Skeletal muscle satellite cell (primary cell): ENCODE measurements around the gene DHX40.
"Not testable (repeated sequence)": the region's sequence is repeated elsewhere in the genome, so short reads cannot be mapped to it uniquely, and the experiment has no call there.

Source experiments
- H3K27me3 ChIP-seq: 2 replicates; pipeline ENCODE4 v1.7.0; 2013; ENCODE audit warnings: low read length; ENCODE audit not compliant: control insufficient read depth, insufficient read depth
- H3K36me3 ChIP-seq: 2 replicates; pipeline ENCODE4 v1.7.0; 2013; ENCODE audit warnings: mild to moderate bottlenecking, control low read depth, low read length; ENCODE audit not compliant: insufficient read depth
- H3K4me1 ChIP-seq: 2 replicates; pipeline ENCODE4 v1.7.0; 2013; ENCODE audit warnings: low read length; ENCODE audit not compliant: control insufficient read depth, insufficient read depth
- H3K4me2 ChIP-seq: 2 replicates; pipeline ENCODE4 v1.7.0; 2013; ENCODE audit warnings: mild to moderate bottlenecking, low read length
- H3K4me3 ChIP-seq: 2 replicates; pipeline ENCODE4 v1.7.0; 2013; ENCODE audit warnings: low read length
- H3K9ac ChIP-seq: 2 replicates; pipeline ENCODE4 v1.7.0; 2013; ENCODE audit warnings: mild to moderate bottlenecking, low read depth, low read length, moderate library complexity
- H3K9me3 ChIP-seq: replicated peaks from 2 replicates; pipeline ENCODE4 v1.7.0; 2013; ENCODE audit warnings: mild to moderate bottlenecking, control low read depth, low read length

DHX40 gene

DNA sequence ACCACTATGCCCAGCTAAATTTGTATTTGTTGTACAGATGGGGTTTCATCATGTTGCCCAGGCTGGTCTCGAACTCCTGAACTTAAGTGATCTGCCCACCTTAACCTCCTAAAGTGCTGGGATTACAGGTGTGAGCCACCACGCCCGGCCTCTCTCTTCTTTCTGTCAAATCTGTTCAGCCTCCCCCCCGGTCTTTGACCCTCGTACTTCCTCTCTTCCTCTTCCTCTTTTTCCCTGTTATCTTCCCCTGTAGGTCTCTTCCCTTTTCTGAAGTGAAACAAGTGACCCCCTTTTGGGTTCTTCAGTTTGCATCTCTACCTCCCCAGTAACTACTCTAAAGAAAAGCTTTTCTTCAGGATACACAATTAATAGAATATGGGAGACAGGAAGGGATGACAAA is 31.7 kb upstream of the DHX40 start:
- peaks cover 25% of the 10 kb centered on the region for H3K27me3 ChIP-seq
- H3K4me2 ChIP-seq, result no peak overlapping the region
- H3K36me3 ChIP-seq, result no peaks in the 10 kb centered on the region
- no peaks in the 10 kb centered on the region for H3K9me3 ChIP-seq
- H3K4me1 ChIP-seq, result no peaks in the 10 kb centered on the region
- H3K4me3 ChIP-seq, result no peak overlapping the region
- H3K9ac ChIP-seq, result no peak overlapping the region

DNA sequence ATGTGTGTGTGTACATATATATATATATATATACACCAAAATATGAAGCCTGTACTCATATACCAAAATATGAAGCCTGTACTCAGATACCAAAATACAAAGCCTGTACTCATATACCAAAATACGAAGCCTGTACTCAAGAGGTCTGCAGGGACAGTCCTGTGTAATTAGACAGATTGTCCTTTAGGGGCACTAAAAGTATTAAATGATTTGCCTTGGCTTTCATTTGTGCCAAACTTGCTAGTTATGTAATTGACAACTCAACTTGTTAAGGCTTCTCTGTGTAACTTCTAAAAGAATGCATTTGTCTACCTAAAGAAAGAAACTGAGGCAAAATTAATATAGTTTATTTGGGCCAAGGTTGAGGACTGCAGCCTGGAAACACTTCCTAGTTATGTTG is 30.8 kb upstream of the DHX40 start:
- Histone ChIP-seq H3K9me3 (no peaks in the 10 kb centered on the region), H3K27me3 (peaks cover 24% of the 10 kb centered on the region), H3K9ac (no peak overlapping the region), H3K4me1 (no peaks in the 10 kb centered on the region), H3K4me2 (no peak overlapping the region), H3K36me3 (no peaks in the 10 kb centered on the region), H3K4me3 (no peak overlapping the region)

DNA sequence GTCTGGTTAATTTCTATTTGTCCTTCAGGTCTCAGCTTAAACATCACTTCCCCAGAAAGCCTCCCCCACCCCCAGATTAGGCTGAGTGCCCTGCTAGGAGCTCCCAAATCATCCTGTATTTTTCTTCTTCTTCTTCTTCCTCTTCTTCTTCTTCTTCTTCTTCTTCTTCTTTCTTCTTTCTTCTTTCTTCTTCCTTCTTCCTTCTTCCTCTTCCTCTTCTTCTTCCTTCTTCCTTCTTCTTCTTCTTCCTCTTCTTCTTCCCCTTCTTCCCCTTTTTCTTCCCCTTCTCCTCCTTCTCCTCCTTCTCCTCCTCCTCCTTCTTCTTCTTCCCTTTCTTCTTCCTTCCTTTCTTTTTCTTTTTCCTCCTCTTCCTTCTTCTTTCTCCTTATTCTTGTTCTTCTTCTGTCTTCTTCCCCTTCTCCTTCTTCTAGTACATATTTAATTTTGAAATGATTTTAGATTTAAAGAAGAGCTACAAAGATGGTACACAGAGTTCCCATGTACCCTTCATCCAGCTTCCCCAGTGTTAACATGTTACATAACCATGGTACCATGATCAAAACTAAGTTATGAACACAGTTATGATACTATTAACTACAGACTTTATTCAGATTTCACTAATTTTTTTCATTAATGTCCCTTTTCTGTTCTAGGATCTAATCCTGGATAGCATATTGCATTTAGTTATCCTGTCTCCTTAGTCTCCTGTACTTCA is 27.1 kb upstream of the DHX40 start:
- peaks cover 39% of the 10 kb centered on the region for H3K27me3 ChIP-seq

DNA sequence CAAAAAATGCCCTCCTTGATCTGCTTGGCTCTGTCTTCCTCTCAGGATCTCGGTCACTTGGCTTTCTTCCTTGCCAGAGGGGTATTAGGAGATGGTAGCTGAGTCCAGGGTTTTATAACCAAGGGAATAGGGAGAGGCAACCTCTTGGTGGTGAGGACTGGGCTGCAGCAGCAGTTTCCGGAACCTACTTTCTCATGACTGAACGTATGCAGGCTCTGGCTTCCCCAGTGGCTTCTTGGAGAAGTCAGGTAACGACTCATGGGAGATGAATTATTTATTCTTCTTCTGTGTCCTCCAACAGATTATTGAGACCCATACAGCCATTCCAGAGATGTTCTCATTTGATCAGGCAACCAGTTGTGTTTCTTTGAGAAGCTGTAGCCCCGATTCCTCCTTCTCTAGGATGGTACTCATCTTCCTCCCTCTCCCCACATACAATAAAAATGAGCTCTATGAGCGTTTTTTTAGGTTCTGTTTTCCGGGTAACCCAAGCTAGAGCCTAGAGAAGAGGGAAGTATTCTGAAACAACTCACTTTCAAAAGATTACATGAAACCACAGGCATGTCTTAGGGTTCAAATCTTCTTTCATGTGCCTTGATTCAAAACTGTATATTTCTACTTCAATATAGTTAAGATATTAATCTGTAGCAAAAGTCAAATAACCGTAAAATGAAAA is 22.3 kb upstream of the DHX40 start:
- no peak overlapping the region for H3K9ac ChIP-seq
- no peaks in the 10 kb centered on the region for H3K4me1 ChIP-seq
- no peaks in the 10 kb centered on the region for H3K36me3 ChIP-seq
- H3K9me3 ChIP-seq, result no peaks in the 10 kb centered on the region
- peaks cover 32% of the 10 kb centered on the region for H3K27me3 ChIP-seq
- no peak overlapping the region for H3K4me2 ChIP-seq
- H3K4me3 ChIP-seq, result no peak overlapping the region

More for the DNA sequence above, 27.1 kb upstream of the DHX40 start:
- no peak overlapping the region for H3K4me2 ChIP-seq
- no peak overlapping the region for H3K9ac ChIP-seq
- H3K4me1 ChIP-seq, result no peaks in the 10 kb centered on the region
- no peaks in the 10 kb centered on the region for H3K36me3 ChIP-seq
- no peak overlapping the region for H3K4me3 ChIP-seq
- H3K9me3 ChIP-seq, result no peaks in the 10 kb centered on the region

DNA sequence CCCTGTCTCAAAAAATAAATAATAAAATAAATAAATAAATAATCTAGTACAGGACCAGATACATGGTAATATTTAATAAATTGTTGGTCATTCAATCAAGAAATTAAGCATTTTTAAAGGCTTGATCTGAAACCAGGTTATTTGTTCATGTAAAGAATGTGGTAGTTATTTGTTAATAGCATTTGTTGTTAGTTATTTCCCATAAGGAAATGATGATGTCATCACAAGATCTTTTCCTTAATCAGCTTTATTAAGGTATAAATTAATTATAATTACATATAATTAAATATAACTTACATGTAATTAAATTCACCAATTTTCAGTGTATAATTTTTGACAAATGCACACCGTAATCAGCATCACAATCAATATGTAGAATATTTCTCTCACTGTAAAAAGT is 19.5 kb upstream of the DHX40 start:
- H3K4me2 ChIP-seq, result no peak overlapping the region
- no peak overlapping the region for H3K4me3 ChIP-seq
- H3K9me3 ChIP-seq, result no peaks in the 10 kb centered on the region
- H3K9ac ChIP-seq, result no peak overlapping the region
- H3K27me3 ChIP-seq, result peaks cover 29% of the 10 kb centered on the region
- H3K4me1 ChIP-seq, result no peaks in the 10 kb centered on the region
- no peaks in the 10 kb centered on the region for H3K36me3 ChIP-seq

DNA sequence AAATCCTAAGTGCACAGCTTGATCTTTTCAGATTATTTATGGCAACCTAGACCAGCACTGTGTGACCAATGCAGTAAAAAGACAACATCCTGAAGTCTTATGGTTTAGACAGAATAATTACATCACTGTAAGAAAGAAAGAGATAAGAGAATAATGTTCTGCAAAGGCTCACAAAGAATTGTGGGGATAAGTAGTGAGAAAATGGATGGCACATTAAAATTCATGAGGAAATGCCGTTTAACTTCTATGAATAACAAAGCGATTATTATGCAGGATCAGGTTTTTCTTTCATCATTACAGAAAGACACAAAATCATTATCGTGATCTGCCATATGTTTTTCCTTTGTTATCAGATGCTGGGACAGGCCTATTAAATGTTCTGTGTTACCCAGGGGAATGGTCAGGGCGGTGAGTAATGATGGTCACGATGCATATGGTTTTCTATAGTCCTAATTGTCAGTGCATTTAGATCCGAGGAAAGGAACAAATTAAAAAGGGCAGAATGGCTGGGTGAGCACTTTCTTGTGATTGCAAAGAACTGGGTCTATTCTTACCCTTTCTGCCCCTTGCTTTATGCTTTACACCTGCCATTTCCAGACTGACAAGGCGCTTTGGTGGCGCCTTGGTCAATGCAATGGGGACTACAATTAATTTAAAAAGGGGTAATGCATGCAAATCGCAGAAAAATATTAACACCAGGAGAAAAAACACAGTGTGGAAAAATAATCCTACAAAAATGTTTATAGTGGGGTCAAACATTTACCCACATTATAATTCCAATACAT is 18.1 kb upstream of the DHX40 start:
- H3K9ac ChIP-seq, result no peak overlapping the region
- no peaks in the 10 kb centered on the region for H3K36me3 ChIP-seq
- H3K27me3 ChIP-seq, result peaks cover 15% of the 10 kb centered on the region
- no peaks in the 10 kb centered on the region for H3K9me3 ChIP-seq
- H3K4me2 ChIP-seq, result no peak overlapping the region
- no peaks in the 10 kb centered on the region for H3K4me1 ChIP-seq
- H3K4me3 ChIP-seq, result no peak overlapping the region

DNA sequence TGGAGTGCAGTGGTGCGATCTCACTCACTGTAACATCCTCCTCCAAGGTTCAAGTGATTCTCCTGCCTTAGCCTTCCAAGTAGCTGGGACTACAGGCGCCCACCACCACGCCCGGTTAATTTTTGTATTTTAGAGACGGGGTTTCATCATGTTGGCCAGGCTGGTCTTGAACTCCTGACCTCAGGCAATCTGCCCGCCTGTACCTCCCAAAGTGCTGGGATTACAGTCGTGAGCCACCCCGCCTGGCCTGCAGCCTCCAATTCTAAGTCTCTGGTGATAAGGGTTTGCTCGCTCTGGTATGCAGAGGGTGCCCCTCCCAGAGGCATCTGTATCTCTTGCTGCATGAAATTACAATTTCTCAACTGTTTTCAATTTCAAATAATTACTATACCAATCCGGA is 16.4 kb upstream of the DHX40 start:
- H3K4me1 ChIP-seq, H3K9me3 ChIP-seq, H3K36me3 ChIP-seq: not testable (repeated sequence)

DNA sequence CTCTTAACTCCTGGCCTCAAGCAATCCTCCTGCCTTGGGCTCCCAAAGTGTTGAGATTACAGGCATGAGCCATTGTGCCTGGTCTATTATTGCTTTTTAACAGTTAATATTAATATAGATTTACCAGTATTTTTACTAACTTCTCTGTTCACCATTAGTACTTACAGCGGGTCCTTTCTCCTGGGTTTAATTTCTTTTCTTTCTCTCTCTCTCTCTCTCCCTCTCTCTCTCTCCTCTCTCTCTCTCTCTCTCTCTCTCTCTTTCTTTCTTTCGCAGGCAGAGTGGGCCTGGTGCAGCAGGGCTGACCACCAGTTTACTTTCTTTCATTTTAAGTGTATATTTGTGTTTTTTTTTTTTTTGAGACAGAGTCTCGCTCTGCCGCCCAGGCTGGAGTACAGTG is 14.7 kb upstream of the DHX40 start:
- no peak overlapping the region for H3K4me2 ChIP-seq
- peaks cover 10% of the 10 kb centered on the region for H3K27me3 ChIP-seq
- H3K9me3 ChIP-seq, result no peaks in the 10 kb centered on the region

More for the DNA sequence above, 16.4 kb upstream of the DHX40 start:
- H3K27me3 ChIP-seq, H3K4me3 ChIP-seq, H3K9ac ChIP-seq, H3K4me2 ChIP-seq: not testable (repeated sequence)

DNA sequence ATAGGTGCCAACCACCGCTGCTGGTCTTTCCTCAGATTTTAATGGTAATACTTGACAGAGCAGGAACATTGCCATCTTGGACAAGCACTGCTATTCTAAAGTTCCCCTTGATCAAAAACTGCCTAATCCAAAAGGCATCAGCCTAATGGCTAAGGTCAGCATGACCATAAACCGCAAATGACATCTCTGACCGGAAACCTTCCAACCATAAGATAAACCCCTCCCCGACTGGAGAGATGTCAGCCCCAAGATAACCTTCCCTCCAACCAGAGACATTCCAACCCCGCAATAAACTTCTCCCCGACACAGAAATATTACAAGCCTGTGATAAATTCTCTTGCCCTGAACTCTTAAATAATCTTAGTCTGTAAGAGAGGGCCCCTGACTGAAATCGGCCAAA is 7.4 kb upstream of the DHX40 start:
- H3K4me3 ChIP-seq, result no peak overlapping the region
- H3K9ac ChIP-seq, result no peak overlapping the region
- H3K9me3 ChIP-seq, result no peaks in the 10 kb centered on the region
- peaks cover 12% of the 10 kb centered on the region for H3K27me3 ChIP-seq
- no peak overlapping the region for H3K4me2 ChIP-seq
- H3K36me3 ChIP-seq, result no peaks in the 10 kb centered on the region
- no peaks in the 10 kb centered on the region for H3K4me1 ChIP-seq

More for the DNA sequence above, 14.7 kb upstream of the DHX40 start:
- Histone ChIP-seq H3K36me3 (no peaks in the 10 kb centered on the region), H3K4me3 (no peak overlapping the region), H3K4me1 (no peaks in the 10 kb centered on the region), H3K9ac (no peak overlapping the region)

DNA sequence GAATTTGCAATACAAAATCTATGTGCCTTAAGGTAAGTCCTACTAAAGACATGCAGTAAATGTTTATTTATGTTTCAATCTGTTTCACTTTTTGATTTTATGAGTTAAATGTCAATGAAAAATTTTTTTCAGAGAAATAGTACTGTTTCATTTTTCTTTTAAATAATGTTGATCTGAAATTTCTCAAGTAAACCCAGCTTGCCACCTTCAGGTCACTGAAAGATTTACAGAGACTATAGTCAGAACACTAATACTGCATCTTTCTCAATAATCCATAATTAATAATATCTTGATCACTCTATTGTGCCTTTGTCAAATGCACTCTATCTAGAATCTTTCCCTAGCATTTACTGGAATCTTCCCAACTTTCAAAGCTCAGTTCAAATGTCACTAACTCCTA is 6.5 kb upstream of the DHX40 start:
- H3K4me2 ChIP-seq, result no peak overlapping the region
- peaks cover 12% of the 10 kb centered on the region for H3K27me3 ChIP-seq
- no peaks in the 10 kb centered on the region for H3K4me1 ChIP-seq
- no peak overlapping the region for H3K4me3 ChIP-seq
- H3K36me3 ChIP-seq, result no peaks in the 10 kb centered on the region
- no peak overlapping the region for H3K9ac ChIP-seq
- no peaks in the 10 kb centered on the region for H3K9me3 ChIP-seq

DNA sequence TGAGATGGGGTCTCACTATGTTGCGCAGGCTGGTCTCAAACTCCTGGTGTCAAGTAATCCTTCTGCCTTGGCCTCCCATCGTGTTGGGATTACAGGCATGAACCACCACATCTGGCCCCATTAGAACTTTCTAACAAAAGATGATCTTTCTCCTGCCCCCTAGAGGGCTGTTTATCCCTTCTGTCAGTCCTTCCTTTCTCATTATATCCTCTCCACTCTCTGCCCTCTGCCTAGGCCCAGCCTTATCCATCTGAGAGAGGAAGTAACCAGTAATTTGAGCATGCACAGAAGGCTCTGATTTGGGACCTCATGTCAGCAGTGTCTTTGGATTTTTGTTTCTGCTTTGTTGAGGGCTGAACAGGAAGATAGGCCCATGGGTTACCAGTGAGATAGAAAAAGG is 4.4 kb upstream of the DHX40 start:
- H3K27me3 ChIP-seq, result peaks cover 3% of the 10 kb centered on the region
- no peak overlapping the region for H3K4me3 ChIP-seq
- H3K4me1 ChIP-seq, result peaks cover 5% of the 10 kb centered on the region
- no peak overlapping the region for H3K9ac ChIP-seq
- H3K4me2 ChIP-seq, result no peak overlapping the region
- no peaks in the 10 kb centered on the region for H3K9me3 ChIP-seq
- no peaks in the 10 kb centered on the region for H3K36me3 ChIP-seq
